NCI-H526 (cell line): ENCODE data around the gene FAM200A.
"Not testable (repeated sequence)": the region's sequence is repeated elsewhere in the genome, so short reads cannot be mapped to it uniquely, and the experiment has no call there.

ENCODE experiments used
- DNase-seq, 2 experiments: peaks; one replicate each; lab custom pipeline; 2025; lab: John Stamatoyannopoulos, UW

FAM200A gene

DNA sequence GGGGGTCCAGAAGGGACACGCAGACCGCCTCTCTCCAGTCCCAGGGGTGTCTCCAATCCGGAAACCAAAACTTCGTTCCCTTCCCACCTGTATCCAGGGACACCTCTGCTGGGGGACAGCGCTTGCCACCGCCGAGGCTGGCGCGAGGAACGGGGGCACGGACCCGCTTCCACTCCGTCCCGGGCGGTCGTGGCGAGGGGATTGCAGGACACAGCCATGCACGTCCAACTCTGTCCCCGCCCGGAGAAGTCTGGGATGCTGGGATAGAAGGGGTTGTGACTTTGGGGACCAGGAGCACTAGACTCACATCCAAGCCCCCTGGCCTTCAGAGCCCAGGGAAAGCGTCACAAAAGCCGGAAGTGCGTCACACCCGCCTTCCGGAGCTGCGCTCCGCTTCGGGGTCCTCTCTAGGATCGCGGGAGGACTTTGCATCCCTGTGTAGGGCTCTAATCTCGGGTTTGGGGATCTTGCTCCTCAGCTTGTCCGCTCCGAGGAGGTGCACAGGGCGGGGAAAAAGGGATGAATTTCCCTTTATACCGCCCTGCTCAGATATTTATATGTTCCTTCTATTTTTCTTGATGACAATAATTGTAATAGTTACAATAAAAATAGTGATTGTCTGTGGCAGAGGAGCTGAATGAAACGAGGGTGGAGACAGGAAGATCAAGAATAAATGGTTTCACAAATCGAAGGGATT is at the start of gene FAM200A:
Gene FAM200A (minus strand): TSS at position 348 of the 697 bp plus-strand sequence. CDS start 3,707 bp downstream, outside the sequence.
- peak; percentile 89 to 98 for DNase-seq

DNA sequence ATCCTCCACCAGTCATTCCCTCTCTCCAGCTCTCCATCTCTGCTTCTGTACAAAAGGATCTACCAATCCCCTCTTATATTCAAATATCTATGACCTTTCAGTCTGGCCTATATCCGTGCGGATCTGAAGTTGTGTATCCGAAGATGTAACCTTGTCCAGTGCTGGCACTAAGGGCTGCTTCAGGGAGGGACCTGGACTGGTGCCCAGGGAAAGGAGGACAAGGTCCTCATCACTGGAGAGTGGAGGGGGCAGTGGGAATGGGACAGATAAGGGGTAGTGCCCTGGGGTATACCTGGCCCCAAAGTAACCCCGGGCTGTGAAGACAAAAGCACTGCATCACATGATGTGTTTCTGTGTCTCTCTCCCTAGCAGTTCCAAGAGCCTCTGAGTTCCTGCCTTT is 47.9 kb upstream of the FAM200A start:
- no peak for DNase-seq

DNA sequence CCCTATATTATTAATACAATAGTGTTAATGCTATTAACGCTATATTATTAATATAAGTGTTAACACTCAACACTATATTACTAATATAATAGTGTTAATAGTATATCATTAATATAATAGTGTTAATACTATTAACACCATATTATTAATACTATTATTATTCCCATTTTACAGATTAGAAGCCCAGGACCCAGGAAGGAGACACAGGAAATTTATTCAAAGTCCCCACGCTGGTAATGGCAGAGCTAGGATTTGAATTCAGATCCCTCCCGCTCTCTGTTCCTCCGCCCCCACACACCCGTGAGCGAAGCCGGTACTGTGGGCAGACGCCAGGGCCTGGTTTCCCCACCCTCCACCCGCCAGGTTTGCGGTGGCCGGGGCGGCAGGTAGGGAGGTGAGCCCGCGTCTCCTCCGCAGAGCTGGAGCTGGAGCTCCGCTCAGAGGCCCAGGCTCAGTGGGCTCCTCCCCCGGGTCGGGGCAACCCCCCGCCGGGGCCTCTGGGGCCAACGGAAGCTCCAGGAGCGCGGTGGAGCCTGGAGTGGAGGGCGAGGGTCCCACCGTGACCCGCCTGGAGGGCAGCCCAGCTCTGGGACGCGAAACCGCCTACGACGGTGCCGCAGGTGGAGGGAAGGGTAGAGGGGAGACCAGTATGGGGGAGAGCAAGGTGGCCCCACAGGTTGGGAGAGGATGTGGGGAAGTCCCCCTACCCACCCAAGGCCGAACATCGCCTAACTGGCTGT is 46.0 kb upstream of the FAM200A start, which contains the start of gene TMEM225B:
Gene TMEM225B (plus strand): TSS at position 506 of the 740 bp plus-strand sequence. CDS start 6,122 bp downstream, outside the sequence.
- DNase-seq = no peak

DNA sequence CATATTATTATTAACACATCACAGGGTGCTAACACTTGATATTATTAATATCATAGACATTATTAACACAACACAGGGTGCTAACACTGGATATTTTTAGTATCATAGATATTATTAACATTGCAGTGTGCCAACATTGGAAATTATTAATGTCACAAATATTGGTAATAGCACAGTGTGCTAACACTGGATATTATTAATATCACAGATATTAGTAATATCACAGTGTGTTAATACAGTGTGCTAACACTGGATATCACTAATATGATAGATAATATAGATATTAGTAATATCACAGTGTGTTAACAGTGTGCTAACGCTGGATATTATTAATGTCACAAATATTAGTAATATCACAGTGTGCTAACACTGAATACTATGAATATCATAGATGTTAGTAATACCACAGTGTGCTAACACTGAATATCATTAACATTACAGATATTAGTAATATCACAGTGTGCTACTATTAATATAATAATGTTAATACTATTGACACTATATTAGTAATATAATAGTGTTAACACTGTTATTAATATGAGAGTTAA is 44.6 kb upstream of the FAM200A start:
- no peak for DNase-seq

DNA sequence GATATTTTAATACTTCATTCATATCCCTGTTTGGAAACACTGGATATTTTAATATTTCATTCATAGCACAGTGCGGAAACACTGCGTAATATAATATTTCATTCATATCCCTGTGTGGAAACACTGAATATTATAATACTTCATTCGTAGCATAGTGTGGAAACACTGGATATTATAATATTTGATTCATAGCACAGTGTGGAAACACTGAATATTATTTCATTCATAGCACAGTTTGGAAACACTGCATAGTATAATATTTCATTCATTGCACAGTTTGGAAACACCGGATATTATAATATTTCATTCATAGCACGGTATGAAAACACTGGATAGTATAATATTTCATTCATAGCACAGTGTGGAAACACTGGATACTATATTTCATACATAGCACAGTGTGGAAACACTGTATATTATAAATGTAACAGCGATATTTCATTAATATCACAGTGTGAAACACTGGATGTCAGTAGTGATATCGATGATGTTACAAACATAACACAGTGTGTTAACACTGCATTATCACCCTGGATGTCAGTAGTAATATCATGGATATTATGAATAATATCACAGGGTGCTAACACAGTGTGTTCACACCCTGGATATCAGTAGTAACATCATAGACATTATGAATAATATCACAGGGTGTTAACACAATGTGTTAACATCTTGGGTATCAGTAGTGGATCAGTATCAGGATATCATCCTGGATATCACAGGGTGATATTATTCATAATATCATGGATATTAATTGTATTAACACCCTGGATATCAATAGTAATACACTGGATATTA is 43.2 kb upstream of the FAM200A start:
- DNase-seq = no peak

DNA sequence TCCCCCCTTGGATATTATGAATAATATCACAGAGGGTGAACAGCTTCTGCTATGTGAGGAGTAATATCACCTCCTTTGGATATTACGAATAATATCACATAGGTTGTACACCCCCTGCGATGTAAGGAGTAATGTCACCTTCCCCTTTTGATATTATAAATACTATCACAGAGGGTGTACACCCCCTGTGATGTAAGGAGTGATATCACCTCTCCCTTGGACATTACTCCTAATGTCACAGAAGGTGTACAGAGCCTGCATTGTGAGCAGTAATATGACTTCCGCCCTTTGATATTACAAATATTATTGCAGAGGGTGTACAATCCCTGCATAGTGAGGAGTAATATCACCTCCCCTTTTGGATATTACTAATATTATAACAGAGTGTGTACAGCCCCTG is 37.0 kb upstream of the FAM200A start:
- DNase-seq = no peak

DNA sequence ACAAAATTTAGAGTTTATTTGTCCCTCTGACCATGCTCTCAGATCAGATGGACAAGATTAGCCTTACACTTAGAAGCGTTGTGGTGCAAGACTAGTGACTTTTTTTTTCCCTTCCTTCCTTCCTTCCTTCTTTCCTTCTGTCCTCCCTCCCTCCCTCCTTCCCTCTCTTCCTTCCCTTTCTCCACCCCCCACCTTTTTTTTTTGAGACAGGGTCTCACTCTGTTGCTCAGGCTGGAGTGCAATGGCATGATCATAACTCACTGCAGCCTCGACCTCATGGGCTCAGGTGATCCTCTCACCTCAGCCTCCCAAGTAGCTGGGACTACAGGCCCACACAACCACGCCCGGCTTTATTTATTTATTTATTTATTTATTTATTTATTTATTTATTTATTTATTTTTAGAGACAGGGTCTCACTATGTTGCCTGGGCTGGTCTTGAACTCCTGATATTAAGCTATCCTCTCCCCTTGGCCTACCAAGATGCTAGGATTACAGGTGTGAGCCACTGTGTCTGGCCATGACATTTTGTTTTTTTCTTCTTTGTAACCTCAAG is 28.9 kb upstream of the FAM200A start:
- not testable (repeated sequence) for DNase-seq

DNA sequence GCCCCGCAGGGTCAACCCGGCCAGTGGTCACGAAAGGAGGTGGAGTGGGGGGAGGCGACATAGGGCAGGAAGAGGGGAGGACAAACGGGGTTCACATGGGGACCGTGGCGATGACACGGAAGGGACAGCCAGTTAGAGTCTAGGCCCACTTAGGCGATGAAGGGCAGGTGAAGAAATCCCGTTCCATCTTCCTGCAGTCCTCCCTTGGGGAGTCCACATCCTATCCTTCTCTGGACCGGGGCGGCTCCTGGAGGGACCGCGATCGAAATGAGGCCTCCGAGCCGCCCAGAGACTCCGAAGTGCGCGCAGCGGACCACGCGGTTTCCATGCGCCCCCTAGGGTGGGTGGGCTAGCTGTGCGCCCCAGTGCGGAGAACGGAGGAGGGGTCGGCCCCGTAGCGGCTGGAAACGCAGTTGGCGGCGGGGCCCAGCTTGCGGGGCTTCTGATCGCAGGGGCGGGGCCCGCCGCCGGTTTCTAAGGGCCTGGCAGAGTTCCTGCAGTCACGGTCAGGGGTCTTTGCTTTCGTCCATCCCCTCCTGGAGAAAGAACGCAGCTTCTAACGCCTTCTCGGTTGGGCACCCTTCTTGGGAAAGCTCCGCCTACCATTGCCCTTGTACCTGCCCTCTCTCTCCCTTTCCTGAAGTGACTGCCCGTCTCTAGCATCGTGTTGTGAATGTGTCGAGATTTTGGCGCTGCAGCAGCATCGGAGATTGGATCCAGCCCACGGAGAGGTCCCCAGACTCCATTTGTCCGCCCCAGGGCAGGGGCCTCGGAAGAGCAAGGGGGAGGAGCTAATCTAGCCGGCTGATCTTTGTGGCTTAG is 28.3 kb upstream of the FAM200A start:
- DNase-seq = peak; percentile 46 to 85

DNA sequence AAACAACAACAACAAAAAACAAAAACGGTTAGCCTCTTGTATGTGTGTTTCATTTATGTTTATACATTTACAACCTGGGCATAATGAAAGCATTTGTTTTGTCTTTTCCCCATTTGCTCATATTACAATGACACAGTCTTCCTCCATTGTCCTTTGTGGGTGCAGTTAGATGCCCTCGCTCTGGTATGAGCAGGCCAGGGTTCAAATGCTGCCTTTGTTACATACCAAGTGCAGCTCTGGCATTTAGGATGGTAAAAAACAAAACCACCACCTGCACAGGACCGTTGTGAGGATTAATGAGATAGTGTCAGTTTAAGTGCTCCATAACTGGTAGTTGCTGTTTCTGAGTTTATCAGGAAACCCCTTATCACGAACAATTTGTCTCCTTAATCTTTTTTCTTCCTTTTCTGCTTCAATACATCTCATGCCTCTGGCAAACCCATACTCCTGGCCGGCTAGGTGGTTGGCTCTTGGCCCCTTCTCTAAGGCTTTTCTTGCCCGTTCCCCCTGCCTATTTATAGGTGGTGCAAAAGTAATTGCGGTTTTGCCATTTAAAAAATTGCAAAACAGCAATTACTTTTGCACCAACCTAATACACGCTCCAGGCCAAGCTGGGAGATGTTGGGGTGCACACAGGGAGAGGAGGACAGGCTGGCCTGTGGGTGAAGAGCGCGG is 27.5 kb upstream of the FAM200A start:
- DNase-seq = no peak

DNA sequence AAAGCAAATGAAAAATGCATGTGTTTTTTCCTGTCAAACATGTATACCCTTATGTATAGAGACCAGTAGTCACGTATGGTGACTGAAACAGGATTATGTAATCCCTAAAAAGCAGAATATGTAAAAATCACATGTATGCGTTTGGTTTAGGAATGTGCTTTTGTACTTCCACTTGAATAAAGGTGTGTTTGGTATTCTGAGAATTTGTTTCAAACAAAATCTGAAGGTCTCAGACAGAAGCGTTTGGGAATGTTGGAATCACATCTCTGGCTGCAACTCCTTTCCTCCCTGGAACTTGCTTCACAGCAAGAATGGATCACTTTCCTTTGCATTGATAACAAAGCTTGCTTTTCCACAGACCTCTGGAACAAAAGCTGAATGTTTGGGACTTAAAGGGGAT is 24.3 kb upstream of the FAM200A start:
- DNase-seq = no peak

DNA sequence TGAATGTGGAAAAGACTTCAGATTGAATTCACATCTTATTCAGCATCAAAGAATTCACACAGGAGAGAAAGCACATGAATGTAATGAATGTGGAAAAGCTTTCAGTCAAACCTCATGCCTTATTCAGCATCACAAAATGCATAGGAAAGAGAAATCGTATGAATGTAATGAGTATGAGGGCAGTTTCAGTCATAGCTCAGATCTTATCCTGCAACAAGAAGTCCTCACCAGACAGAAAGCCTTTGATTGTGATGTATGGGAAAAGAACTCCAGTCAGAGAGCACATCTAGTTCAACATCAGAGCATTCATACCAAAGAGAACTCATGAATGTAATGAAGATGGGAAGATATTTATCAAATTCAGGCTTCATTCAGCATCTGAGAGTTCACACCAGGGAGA is 21.3 kb upstream of the FAM200A start:
- no peak for DNase-seq

DNA sequence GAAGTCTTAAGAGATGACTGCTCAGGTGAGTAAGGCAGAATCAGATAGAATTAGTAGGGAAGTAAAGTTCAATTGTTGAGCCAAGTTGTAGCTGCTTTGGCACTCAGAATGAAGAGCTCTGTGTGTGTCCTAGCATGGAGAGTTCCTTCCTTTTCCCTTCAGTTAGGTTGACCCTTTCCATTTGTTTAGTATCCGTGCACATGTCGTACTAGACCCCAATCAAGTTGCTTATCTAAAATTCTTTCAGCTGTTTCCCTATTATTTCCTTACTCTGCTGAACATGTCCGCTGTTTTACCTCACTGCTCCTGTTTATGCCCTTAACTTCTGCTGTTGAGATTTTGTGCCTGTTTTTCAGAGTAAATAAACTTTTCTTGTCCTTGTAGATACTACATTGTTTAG is 19.9 kb upstream of the FAM200A start:
- no peak for DNase-seq

DNA sequence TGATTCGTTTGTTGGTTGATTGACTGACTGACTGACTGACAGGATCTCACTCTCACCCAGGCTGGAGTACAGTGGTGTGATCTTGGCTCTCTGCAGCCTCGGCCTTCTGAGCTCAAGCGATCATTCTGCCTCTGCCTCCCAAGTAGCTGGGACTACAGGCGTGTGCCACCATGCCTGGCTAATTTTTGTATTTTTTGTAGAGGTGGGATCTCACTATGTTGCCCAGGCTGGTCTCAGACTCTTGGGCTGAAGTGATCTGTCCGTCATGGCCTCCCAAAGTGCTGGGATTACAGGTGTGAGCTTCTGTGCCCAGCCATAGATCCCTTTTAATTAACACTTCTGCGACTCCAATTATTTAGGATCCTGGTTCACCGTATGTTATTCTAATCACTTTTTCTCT is 16.9 kb upstream of the FAM200A start:
- DNase-seq = not testable (repeated sequence)

DNA sequence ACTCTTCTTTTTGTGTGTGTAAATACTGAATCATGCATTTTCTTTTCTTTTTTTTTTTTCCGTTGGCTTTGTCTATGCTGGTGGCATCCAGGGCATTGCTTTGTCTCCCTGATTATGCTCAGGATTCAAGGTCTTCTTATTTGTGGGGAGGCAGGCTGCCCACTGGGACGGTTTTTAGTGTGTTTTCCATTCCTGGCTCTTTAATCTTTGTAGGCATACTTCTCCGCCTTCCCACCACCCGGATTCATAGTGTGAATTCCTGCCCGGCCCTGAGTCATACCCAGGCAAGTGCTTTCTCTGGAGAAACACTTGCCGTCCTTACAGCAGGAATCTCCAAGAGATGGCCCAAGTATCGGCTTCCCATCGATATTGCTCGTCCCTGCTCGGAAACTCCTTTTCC is 11.7 kb upstream of the FAM200A start:
- no peak for DNase-seq

DNA sequence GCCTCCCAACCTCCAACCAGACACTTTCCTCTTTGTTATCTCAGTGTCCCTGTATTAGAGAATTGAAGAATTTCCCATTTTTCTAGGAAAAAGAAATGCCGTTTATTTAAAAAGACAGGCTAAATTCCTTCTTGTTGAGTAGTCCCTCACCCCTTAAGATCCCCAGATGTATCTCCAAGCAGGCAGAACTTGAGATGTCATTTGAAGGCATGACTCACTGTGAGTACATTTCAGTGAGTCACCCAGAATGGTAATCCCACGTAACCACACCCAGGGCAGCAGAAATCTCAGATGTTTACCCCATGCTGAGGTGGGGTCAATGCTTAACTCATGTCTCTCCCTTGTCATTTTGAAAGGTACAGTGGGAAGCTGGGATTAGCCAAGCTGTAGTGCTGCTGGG is 10.9 kb upstream of the FAM200A start:
- DNase-seq = no peak

DNA sequence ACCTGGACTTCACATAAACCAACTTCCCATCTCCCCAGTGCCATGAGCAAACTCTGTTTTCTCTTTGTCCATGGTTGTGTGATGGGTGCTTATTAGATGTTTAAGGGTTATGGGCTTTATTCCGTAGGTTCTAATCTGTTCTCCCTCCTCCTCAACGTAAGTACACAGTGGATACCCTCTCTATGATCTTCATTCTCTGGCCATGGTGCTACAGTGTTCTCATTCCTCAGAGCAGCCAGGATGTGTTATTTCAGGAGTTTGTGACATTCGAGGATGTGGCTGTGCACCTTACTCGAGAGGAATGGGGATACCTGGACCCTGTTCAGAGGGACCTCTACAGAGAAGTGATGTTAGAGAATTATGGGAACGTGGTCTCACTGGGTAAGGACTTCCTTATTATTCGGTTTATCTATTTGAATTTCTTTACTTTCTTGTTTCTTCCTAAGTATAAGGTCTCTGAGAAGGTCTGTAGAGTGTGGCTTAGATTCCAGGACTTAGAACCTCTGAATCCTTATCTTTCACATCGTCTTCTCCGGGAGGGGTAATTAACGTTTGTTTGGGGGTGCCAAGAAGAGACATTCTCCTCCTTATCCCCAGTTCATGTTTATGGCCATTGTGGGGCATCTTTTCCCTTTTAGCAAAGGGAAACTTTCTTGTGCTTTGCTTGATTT is 10.3 kb upstream of the FAM200A start:
- DNase-seq = no peak

DNA sequence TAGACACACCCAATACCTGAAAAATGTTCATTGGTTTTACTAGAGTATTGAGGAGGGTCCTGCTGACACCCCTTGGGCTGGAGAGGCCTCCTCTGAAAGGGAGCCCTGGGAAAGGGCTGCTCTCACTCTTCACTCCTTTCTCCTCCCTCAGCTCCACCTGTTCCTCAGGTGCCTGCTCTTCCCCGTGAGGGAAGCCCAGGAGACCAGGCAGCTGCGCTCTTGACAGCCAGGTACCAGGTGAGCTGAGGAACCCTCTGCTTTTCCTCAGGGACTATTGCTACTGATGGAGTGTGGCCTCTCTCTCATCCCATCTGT is 9.8 kb upstream of the FAM200A start:
- no peak for DNase-seq

DNA sequence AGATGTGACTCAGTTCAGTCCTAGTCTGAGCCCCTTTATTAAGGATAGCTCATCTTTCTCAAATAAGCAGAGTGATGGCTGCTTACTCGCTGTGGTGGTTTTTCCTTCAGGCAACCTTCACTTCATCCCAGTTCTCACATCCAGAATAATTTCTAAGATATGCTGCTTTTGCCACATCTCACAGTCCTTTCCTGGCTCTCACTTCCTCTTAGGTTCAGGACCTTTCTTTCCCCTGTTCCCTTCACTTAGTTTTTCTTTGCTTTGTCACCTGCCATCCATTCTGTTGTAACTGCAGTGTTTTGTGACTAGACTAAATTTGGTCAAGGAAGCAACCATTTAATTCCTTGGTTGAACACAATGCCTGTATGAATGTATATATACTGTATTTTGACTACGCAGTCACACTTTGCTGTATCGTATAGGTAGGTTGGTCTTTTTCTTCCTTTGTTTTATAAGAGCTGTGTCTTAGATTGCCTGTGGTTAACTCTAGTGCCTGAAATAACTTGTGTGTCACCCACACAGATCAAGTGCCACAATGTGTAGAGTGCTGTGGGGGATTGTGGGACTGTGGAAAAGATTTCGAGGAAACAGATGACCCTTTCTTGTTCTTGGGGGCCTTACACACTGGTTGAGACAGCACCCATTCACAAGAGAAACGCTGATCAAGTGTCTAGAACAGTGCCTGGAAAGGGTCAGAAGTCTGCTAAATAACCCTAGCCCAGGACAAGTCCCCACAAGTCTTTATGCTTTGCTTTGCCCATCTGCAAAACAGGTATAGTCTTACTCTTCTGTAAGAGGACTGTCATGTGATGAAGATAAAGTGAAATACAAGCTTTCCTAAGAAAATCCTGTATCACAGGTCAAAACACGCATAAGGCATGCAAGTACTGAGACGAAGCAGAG is 9.2 kb upstream of the FAM200A start:
- no peak for DNase-seq
